Smooth muscle cell (in vitro differentiated cells): Measurements from ENCODE around the gene ZC3HAV1. TPM values are rescaled to one million over a fixed set of nuclear protein-coding genes. Genes with fewer than 3 reads are reported as not detected.
A peak's percentile ranks its signal among the peaks of the same experiment; 100 is the strongest.
"Not testable (repeated sequence)": the region's sequence is repeated elsewhere in the genome, so short reads cannot be mapped to it uniquely, and the experiment has no call there.

Source experiments
- DNase-seq: peaks from one replicate; lab custom pipeline; 2025; ENCODE audit not compliant: unreplicated experiment; lab: John Stamatoyannopoulos, UW
- H2AFZ ChIP-seq: fragments of 200-600 bp; sonication (generic); 2 replicates; pipeline ENCODE4 v1.6.0; 2016; ENCODE audit warnings: antibody characterized with exemption, low read depth, mild to moderate bottlenecking
- H3F3A ChIP-seq: fragments of 200-600 bp; sonication (generic); 2 replicates; pipeline ENCODE4 v1.6.0; 2017; ENCODE audit warnings: antibody characterized with exemption, low read depth
- H3K27ac ChIP-seq: fragments of 200-600 bp; sonication (generic); 2 replicates; pipeline ENCODE4 v1.5.1; 2016; ENCODE audit warnings: low read depth, mild to moderate bottlenecking
- H3K27me3 ChIP-seq: fragments of 200-600 bp; sonication (generic); 2 replicates; pipeline ENCODE4 v1.6.1; 2016; ENCODE audit warnings: low read depth, mild to moderate bottlenecking
- H3K36me3 ChIP-seq: fragments of 200-600 bp; sonication (generic); 2 replicates; pipeline ENCODE4 v1.5.1; 2016; ENCODE audit warnings: low read depth
- H3K4me1 ChIP-seq: fragments of 200-600 bp; sonication (generic); 2 replicates; pipeline ENCODE4 v1.5.1; 2016; ENCODE audit warnings: low read depth
- H3K4me2 ChIP-seq: fragments of 200-600 bp; sonication (generic); 2 replicates; pipeline ENCODE4 v1.6.0; 2016; ENCODE audit warnings: mild to moderate bottlenecking
- H3K4me3 ChIP-seq: fragments of 200-600 bp; sonication (generic); 2 replicates; pipeline ENCODE4 v1.5.1; 2016; ENCODE audit warnings: mild to moderate bottlenecking
- H3K79me2 ChIP-seq: fragments of 200-600 bp; sonication (generic); 2 replicates; pipeline ENCODE4 v1.6.0; 2016; ENCODE audit warnings: low read depth, mild to moderate bottlenecking
- H3K9ac ChIP-seq: fragments of 200-600 bp; sonication (generic); 2 replicates; pipeline ENCODE4 v1.6.0; 2016; ENCODE audit warnings: low read depth
- H3K9me3 ChIP-seq: fragments of 200-600 bp; sonication (generic); replicated peaks from 2 replicates; pipeline ENCODE4 v1.5.1; 2016; ENCODE audit warnings: low read depth
- H4K20me1 ChIP-seq: fragments of 200-600 bp; sonication (generic); 2 replicates; pipeline ENCODE4 v1.6.0; 2016; ENCODE audit warnings: low read depth
- WGBS: methylation state at CpG from one replicate; pipeline ENCODE4 v1.1.7; 2016; ENCODE audit warnings: low lambda C conversion rate; 5-methylcytosine and 5-hydroxymethylcytosine counted together
- polyA plus RNA-seq: library from polyadenylated mRNA; unstranded; fragments of >200 nt; fragmentation: Nextera tagmentation; extraction: Ambion mirVana; gene quantifications from 2 replicates; pipeline ENCODE4 v1.2.1, GENCODE V29; 2016
- total RNA-seq: library from RNA; depleted of rRNA; stranded (reverse); fragments of >200 nt; gene quantifications from 2 replicates; pipeline ENCODE4 v1.2.3, GENCODE V29; 2014
- TF ChIP-seq, protein P1 (sequence below): fragments of 200-600 bp; sonication (generic); IDR thresholded peaks from 2 replicates; pipeline ENCODE4 v1.5.1; 2017; ENCODE audit warnings: borderline replicate concordance, mild to moderate bottlenecking, antibody characterized with exemption; ENCODE audit not compliant: insufficient read depth, poor library complexity, severe bottlenecking

ZC3HAV1 gene
- total and polyA plus RNA-seq, 2 experiments from 2014 or later = 4.7 to 12.1 TPM

DNA sequence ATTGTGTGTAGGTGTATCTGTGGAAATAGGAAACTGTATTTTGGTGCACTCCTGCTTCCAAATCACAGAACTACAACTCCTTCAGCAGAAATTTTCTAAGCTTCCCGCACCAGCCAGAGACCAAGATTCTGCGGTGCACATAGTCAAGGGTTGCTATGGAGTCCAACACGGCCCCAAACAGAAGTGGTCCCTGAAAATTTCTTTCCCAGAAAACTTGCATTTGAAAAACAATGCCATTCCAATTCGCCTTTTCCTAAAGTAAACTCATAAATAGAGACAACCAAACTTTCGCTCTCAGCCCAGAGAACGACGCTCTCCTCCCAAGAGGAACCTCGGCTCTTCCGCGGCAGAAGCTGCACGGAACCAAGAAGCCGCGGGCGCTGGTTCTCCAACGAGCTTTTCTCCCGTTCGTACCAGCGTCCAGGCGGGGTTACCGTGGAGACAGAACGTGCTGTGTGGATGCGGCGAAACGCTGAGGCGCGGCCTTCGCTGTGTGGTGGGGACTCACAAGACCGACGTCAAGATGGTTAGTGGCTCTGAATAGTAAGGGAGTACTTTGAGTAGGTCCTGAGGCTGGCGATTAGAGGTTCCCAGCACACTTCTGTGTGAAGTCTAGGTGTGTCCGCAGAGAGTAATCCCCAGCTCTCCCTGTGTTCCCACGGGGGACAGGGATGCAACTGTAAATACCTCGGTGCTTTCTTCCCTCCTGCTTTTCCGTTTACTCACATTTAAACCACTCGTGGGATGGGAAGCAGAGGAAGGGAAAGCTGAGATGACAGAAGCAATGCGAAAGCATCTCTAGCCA lies 24.0 kb upstream of the ZC3HAV1 start:
- H2AFZ ChIP-seq = peak overlapping the region; percentile 96
- H3K4me2 ChIP-seq = peak overlapping the region; percentile 81
- H3K27ac ChIP-seq = peak overlapping the region; percentile 42
- peak; percentile 47 for DNase-seq
- H3K27me3 ChIP-seq = no peaks in the 10 kb centered on the region
- peaks cover 4% of the 10 kb centered on the region for H3K4me1 ChIP-seq
- H3K9me3 ChIP-seq = no peaks in the 10 kb centered on the region
- H3K4me3 ChIP-seq = peak overlapping the region; percentile 56
- no peaks in the 10 kb centered on the region for H4K20me1 ChIP-seq
- H3F3A ChIP-seq = no peaks in the 10 kb centered on the region
- 2% methylated on average over 36 of the region's 36 CpGs for WGBS
- peak overlapping the region; percentile 43 for H3K9ac ChIP-seq
- H3K79me2 ChIP-seq = no peaks in the 10 kb centered on the region
- no peaks in the 10 kb centered on the region for H3K36me3 ChIP-seq
- TF ChIP-seq, protein P1, sequence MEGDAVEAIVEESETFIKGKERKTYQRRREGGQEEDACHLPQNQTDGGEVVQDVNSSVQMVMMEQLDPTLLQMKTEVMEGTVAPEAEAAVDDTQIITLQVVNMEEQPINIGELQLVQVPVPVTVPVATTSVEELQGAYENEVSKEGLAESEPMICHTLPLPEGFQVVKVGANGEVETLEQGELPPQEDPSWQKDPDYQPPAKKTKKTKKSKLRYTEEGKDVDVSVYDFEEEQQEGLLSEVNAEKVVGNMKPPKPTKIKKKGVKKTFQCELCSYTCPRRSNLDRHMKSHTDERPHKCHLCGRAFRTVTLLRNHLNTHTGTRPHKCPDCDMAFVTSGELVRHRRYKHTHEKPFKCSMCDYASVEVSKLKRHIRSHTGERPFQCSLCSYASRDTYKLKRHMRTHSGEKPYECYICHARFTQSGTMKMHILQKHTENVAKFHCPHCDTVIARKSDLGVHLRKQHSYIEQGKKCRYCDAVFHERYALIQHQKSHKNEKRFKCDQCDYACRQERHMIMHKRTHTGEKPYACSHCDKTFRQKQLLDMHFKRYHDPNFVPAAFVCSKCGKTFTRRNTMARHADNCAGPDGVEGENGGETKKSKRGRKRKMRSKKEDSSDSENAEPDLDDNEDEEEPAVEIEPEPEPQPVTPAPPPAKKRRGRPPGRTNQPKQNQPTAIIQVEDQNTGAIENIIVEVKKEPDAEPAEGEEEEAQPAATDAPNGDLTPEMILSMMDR = no peak

DNA sequence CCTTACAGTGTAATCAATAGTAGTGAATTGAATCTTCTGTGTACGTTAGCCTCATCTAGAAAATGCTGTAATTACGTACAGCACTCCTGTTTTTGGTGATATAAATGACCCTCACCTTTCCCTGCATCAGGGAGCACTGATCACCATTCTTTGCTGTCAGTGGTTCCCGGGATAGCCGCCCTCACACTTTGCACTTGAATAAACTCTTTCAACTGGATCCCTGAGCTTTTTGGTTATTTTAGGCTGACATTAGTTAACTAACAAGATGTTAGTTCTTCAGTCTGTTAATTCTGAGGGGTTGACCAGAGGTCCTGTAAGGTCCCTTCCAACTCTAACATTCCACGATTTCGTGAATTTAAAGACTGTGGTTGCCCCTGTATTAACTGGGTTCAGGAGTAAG lies 23.4 kb upstream of the ZC3HAV1 start:
- peaks cover 4% of the 10 kb centered on the region for H3K27me3 ChIP-seq
- H3K9ac ChIP-seq = peak overlapping the region; percentile 43
- TF ChIP-seq, protein P1 = no peak
- H2AFZ ChIP-seq = peak overlapping the region; percentile 96
- no peaks in the 10 kb centered on the region for H3K36me3 ChIP-seq
- no peaks in the 10 kb centered on the region for H3F3A ChIP-seq
- peak overlapping the region; percentile 56 for H3K4me3 ChIP-seq
- H3K4me1 ChIP-seq = peaks cover 4% of the 10 kb centered on the region
- no peak for DNase-seq
- H3K79me2 ChIP-seq = no peaks in the 10 kb centered on the region
- H4K20me1 ChIP-seq = no peaks in the 10 kb centered on the region
- peak overlapping the region; percentile 81 for H3K4me2 ChIP-seq
- WGBS = 47% methylated on average over 6 of the region's 6 CpGs
- peak overlapping the region; percentile 42 for H3K27ac ChIP-seq
- H3K9me3 ChIP-seq = no peaks in the 10 kb centered on the region

DNA sequence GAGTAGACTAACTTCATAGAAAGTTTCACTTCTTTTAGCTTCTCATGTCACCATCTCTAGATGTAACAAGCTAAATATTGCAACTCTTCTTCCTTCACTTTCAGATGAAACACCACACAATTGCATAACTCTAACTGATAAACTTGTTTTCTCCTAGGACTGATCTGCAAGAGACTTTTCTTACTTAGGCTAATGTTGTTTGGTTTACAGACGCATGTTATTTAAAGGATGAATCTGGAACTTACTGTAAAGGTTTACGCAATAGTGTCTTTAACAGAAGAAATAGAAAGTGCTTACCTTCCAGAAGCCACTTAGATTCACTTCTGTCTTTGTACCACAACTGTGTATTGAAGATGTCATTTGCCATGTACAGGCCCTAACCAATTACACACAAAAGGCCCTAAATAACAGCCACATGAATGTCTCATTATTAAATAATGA lies 22.1 kb upstream of the ZC3HAV1 start:
- Histone ChIP-seq H3K9me3 (no peaks in the 10 kb centered on the region), H3K9ac (no peak overlapping the region), H3K4me3 (no peak overlapping the region), H3K27me3 (peaks cover 4% of the 10 kb centered on the region), H3F3A (no peaks in the 10 kb centered on the region), H3K4me2 (no peak overlapping the region), H3K4me1 (peaks cover 4% of the 10 kb centered on the region), H4K20me1 (no peaks in the 10 kb centered on the region), H3K36me3 (no peaks in the 10 kb centered on the region), H2AFZ (peak overlapping the region; percentile 96), H3K27ac (no peak overlapping the region), H3K79me2 (no peaks in the 10 kb centered on the region)
- WGBS = 87% methylated on average over 2 of the region's 2 CpGs
- TF ChIP-seq, protein P1 = no peak
- DNase-seq = no peak

DNA sequence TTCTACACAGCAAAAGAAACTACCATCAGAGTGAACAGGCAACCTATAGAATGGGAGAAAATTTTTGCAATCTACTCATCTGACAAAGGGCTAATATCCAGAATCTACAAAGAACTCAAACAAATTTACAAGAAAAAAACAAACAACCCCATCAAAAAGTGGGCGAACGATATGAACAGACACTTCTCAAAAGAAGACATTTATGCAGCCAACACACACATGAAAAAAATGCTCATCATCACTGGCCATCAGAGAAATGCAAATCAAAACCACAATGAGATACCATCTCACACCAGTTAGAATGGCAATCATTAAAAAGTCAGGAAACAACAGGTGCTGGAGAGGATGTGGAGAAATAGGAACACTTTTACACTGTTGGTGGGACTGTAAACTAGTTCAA lies 20.3 kb upstream of the ZC3HAV1 start:
- H3K9me3 ChIP-seq, H3K36me3 ChIP-seq, H3K4me1 ChIP-seq, H3K4me3 ChIP-seq, H4K20me1 ChIP-seq, H3K27ac ChIP-seq, H3K4me2 ChIP-seq, H3K27me3 ChIP-seq, H3F3A ChIP-seq, H2AFZ ChIP-seq, H3K79me2 ChIP-seq, H3K9ac ChIP-seq, DNase-seq: not testable (repeated sequence)
- WGBS = 97% methylated on average over 2 of the region's 2 CpGs
